Activated CD8-positive, alpha-beta memory T cell treated with anti-CD3 and anti-CD28 coated beads, Interleukin-2, amount 50 U/mL, for 24 hours (primary cell): ENCODE results near the gene UCP3.

ENCODE experiments used
- DNase-seq: peaks from one replicate; pipeline ENCODE4 v3.0.0-alpha.2; 2020; ENCODE audit errors: extremely low read depth

The UCP3 gene

GRCh38 chr11:74008373-74009229 is at the start of gene UCP3:
TSS of gene UCP3 (minus strand) at chr11:74009085. CDS start at chr11:74007042, 2,043 bp downstream.
- DNase-seq = no peak

GRCh38 chr11:74057249-74058151 is 48.6 kb upstream of the UCP3 start:
- DNase-seq = no peak

- no peak for DNase-seq
Measured at GRCh38 chr11:74055938-74056337, 47.1 kb upstream of the UCP3 start.

- DNase-seq = no peak
Measured at GRCh38 chr11:74050465-74050864, 41.6 kb upstream of the UCP3 start.

GRCh38 chr11:74048993-74049392 is 40.1 kb upstream of the UCP3 start:
- no peak for DNase-seq

- DNase-seq = no peak
Measured at GRCh38 chr11:74044538-74044937, 35.7 kb upstream of the UCP3 start.

GRCh38 chr11:74043450-74043849 is 34.6 kb upstream of the UCP3 start:
- DNase-seq = no peak

GRCh38 chr11:74037309-74037708 is 28.4 kb upstream of the UCP3 start:
- no peak for DNase-seq

GRCh38 chr11:74035264-74035663 is 26.4 kb upstream of the UCP3 start:
- no peak for DNase-seq

- DNase-seq = no peak
Measured at GRCh38 chr11:74033046-74033445, 24.2 kb upstream of the UCP3 start.

- DNase-seq = no peak
Measured at GRCh38 chr11:74030723-74031676, 22.1 kb upstream of the UCP3 start.

GRCh38 chr11:74025467-74026166 is 16.7 kb upstream of the UCP3 start:
- DNase-seq = no peak

GRCh38 chr11:74024261-74025029 is 15.6 kb upstream of the UCP3 start:
- no peak for DNase-seq

- no peak for DNase-seq
Measured at GRCh38 chr11:74023276-74023675, 14.4 kb upstream of the UCP3 start.

GRCh38 chr11:74022546-74022945 is 13.7 kb upstream of the UCP3 start:
- no peak for DNase-seq

GRCh38 chr11:74021998-74022397 is 13.1 kb upstream of the UCP3 start:
- DNase-seq = no peak

GRCh38 chr11:74020539-74020938 is 11.7 kb upstream of the UCP3 start:
- no peak for DNase-seq

- peak; percentile 47 for DNase-seq
Measured at GRCh38 chr11:74019860-74020259, 11.0 kb upstream of the UCP3 start.

GRCh38 chr11:74019104-74019738 is 10.3 kb upstream of the UCP3 start:
- DNase-seq = no peak
